Measurements from ENCODE around the gene ZNF787.
"Not testable (repeated sequence)": the region's sequence is repeated elsewhere in the genome, so short reads cannot be mapped to it uniquely, and the experiment has no call there.

The ZNF787 gene

GRCh38 chr19:56121180-56122167 is at the start of gene ZNF787:
Gene ZNF787, minus strand, starts transcription at chr19:56121295. Its CDS starts 18,078 bp downstream, at chr19:56103217.
- peak; percentile 94 for DNase-seq

GRCh38 chr19:56170261-56170660 is 49.2 kb upstream of the ZNF787 start:
- DNase-seq, result no peak

GRCh38 chr19:56167064-56167578 is 46.0 kb upstream of the ZNF787 start:
- no peak for DNase-seq

- no peak for DNase-seq
These were observed 42.0 kb upstream of the ZNF787 start for GRCh38 chr19:56163097-56163496.

- no peak for DNase-seq
These were observed 41.2 kb upstream of the ZNF787 start for GRCh38 chr19:56162258-56162657.

GRCh38 chr19:56161534-56161933 is 40.4 kb upstream of the ZNF787 start:
- no peak for DNase-seq

GRCh38 chr19:56159622-56160271 is 38.7 kb upstream of the ZNF787 start:
- DNase-seq, result no peak

- no peak for DNase-seq
These were observed 38.0 kb upstream of the ZNF787 start for GRCh38 chr19:56159009-56159559.

GRCh38 chr19:56158170-56158757 is 37.2 kb upstream of the ZNF787 start:
- no peak for DNase-seq

GRCh38 chr19:56156768-56157167 is 35.7 kb upstream of the ZNF787 start:
- no peak for DNase-seq

- no peak for DNase-seq
These were observed 34.1 kb upstream of the ZNF787 start for GRCh38 chr19:56155124-56155687.

- no peak for DNase-seq
These were observed 32.4 kb upstream of the ZNF787 start for GRCh38 chr19:56153507-56153906.

GRCh38 chr19:56152644-56153043 is 31.5 kb upstream of the ZNF787 start:
- DNase-seq, result no peak

- DNase-seq, result no peak
These were observed 29.3 kb upstream of the ZNF787 start for GRCh38 chr19:56150358-56150757.

GRCh38 chr19:56149656-56150038 is 28.6 kb upstream of the ZNF787 start:
- DNase-seq, result no peak

GRCh38 chr19:56148955-56149655 is 28.0 kb upstream of the ZNF787 start:
- DNase-seq, result not testable (repeated sequence)

- no peak for DNase-seq
These were observed 27.0 kb upstream of the ZNF787 start for GRCh38 chr19:56148096-56148495.

GRCh38 chr19:56147307-56147706 is 26.2 kb upstream of the ZNF787 start:
- no peak for DNase-seq

- no peak for DNase-seq
These were observed 25.8 kb upstream of the ZNF787 start for GRCh38 chr19:56146904-56147303.

GRCh38 chr19:56145698-56146097 is 24.6 kb upstream of the ZNF787 start:
- no peak for DNase-seq

- DNase-seq, result no peak
These were observed 23.7 kb upstream of the ZNF787 start for GRCh38 chr19:56144831-56145230.

- DNase-seq, result no peak
These were observed 23.3 kb upstream of the ZNF787 start for GRCh38 chr19:56144376-56144775.

Measured in NCI-H1694 (cell line).